ENCODE results near the gene ZNF607.

- TF ChIP-seq CTCF (IDR thresholded peaks at IDR 0.05; ENCODE audit: extremely low read depth in 1 of 2, insufficient read depth in 1 of 2, low read depth in 1 of 2, low read length in 2 of 2) (no peak), POLR2A (IDR thresholded peaks at IDR 0.05; ENCODE audit: low read depth, low read length) (no peak), EZH2 (IDR thresholded peaks at IDR 0.05; ENCODE audit: borderline replicate concordance, low read depth, low read length, severe bottlenecking) (no peak), POLR2AphosphoS5 (IDR thresholded peaks at IDR 0.05; ENCODE audit: insufficient read depth, low read depth, low read length) (no peak)
These were observed 64.8 kb downstream of the ZNF607 start for GRCh38 chr19:37654629-37655300.
